Neural cell (in vitro differentiated cells): ENCODE measurements around the gene LARP1. TPM values are rescaled to one million over a fixed set of nuclear protein-coding genes. Genes with fewer than 3 reads are reported as not detected.
"Not testable (repeated sequence)": the region's sequence is repeated elsewhere in the genome, so short reads cannot be mapped to it uniquely, and the experiment has no call there.

Source experiments
- H2AFZ ChIP-seq: fragments of 200-600, 300-800 bp; sonication (generic), shearing (Covaris generic); 2 replicates; pipeline ENCODE4 v1.6.0; 2014; ENCODE audit warnings: low read depth, mild to moderate bottlenecking, antibody characterized with exemption, low read length, moderate library complexity
- H3F3A ChIP-seq: fragments of 200-600 bp; shearing (Covaris generic); 2 replicates; pipeline ENCODE4 v1.6.1; 2016; ENCODE audit warnings: mild to moderate bottlenecking, moderate library complexity, mixed read lengths, antibody characterized with exemption, low read length; ENCODE audit not compliant: insufficient read depth, poor library complexity, severe bottlenecking
- H3K27ac ChIP-seq: fragments of 200-600, 300-800 bp; sonication (generic), shearing (Covaris generic); 2 replicates; pipeline ENCODE4 v1.5.1; 2014; ENCODE audit warnings: mild to moderate bottlenecking, low read length, moderate library complexity
- H3K27me3 ChIP-seq: fragments of 300-800, 200-600 bp; sonication (generic), shearing (Covaris generic); 2 replicates; pipeline ENCODE4 v1.6.0; 2014; ENCODE audit warnings: mild to moderate bottlenecking, low read depth, low read length, moderate library complexity; ENCODE audit not compliant: insufficient read depth
- H3K36me3 ChIP-seq: fragments of 300-800, 200-600 bp; sonication (generic), shearing (Covaris generic); 2 replicates; pipeline ENCODE4 v1.5.1; 2014; ENCODE audit warnings: mild to moderate bottlenecking, antibody characterized with exemption, low read length, moderate library complexity; ENCODE audit not compliant: insufficient read depth
- H3K4me2 ChIP-seq: fragments of 300-800, 200-600 bp; sonication (generic), shearing (Covaris generic); 2 replicates; pipeline ENCODE4 v1.6.0; 2014; ENCODE audit warnings: mild to moderate bottlenecking, low read length
- H3K4me3 ChIP-seq: fragments of 300-800, 200-600 bp; sonication (generic), shearing (Covaris generic); 2 replicates; pipeline ENCODE4 v1.5.1; 2014; ENCODE audit warnings: mild to moderate bottlenecking, low read length, moderate library complexity
- H3K79me2 ChIP-seq: fragments of 200-600 bp; shearing (Covaris generic); replicated peaks from 2 replicates; pipeline ENCODE4 v1.6.0; 2014; ENCODE audit warnings: mild to moderate bottlenecking, low read length, moderate library complexity; ENCODE audit not compliant: insufficient read depth
- H3K9ac ChIP-seq: fragments of 300-800, 200-600 bp; sonication (generic), shearing (Covaris generic); 2 replicates; pipeline ENCODE4 v1.6.1; 2016; ENCODE audit warnings: mild to moderate bottlenecking, low read length, mixed read lengths
- H3K9me2 ChIP-seq: fragments of 200-600 bp; shearing (Covaris generic); 2 replicates; pipeline ENCODE4 v1.6.1; 2016; ENCODE audit warnings: mild to moderate bottlenecking, low read length, mixed read lengths; ENCODE audit not compliant: insufficient read depth
- H3K9me3 ChIP-seq: fragments of 200-600, 300-800 bp; sonication (generic), shearing (Covaris generic); 2 replicates; pipeline ENCODE4 v1.6.1; 2016; ENCODE audit warnings: mild to moderate bottlenecking, mixed run types, low read length, moderate library complexity, mixed read lengths
- H4K20me1 ChIP-seq: fragments of 200-600 bp; shearing (Covaris generic); 2 replicates; pipeline ENCODE4 v1.6.1; 2016; ENCODE audit warnings: mild to moderate bottlenecking, mixed run types; ENCODE audit not compliant: insufficient read depth
- CTCF ChIP-seq: fragments of 450-650 bp; IDR thresholded peaks from 2 replicates; pipeline ENCODE4 v1.5.1; 2014; ENCODE audit warnings: antibody characterized with exemption, mild to moderate bottlenecking, moderate library complexity; ENCODE audit not compliant: poor library complexity, severe bottlenecking
- EP300 ChIP-seq: fragments of 450-650 bp; conservative IDR thresholded peaks from 2 replicates; pipeline ENCODE4 v1.6.1; 2014; ENCODE audit warnings: antibody characterized with exemption, mild to moderate bottlenecking, moderate library complexity; ENCODE audit not compliant: poor library complexity, severe bottlenecking
- EZH2 ChIP-seq: fragments of 200-600, 300-800 bp; shearing (Covaris generic), sonication (generic); IDR thresholded peaks from 2 replicates; pipeline ENCODE4 v1.6.1; 2014; ENCODE audit warnings: antibody characterized with exemption, low read length, borderline replicate concordance, mild to moderate bottlenecking; ENCODE audit not compliant: insufficient read depth, poor library complexity, severe bottlenecking
- MXI1 ChIP-seq: fragments of 450-650 bp; conservative IDR thresholded peaks from 2 replicates; pipeline ENCODE4 v1.6.1; 2014; ENCODE audit warnings: antibody characterized with exemption, mild to moderate bottlenecking; ENCODE audit not compliant: poor library complexity, severe bottlenecking
- POLR2AphosphoS5 ChIP-seq: IDR thresholded peaks from 2 replicates; pipeline ENCODE4 v1.6.1; 2012
- RAD21 ChIP-seq: fragments of 450-650 bp; conservative IDR thresholded peaks from 2 replicates; pipeline ENCODE4 v1.6.1; 2014; ENCODE audit warnings: antibody characterized with exemption, mild to moderate bottlenecking, moderate library complexity
- REST ChIP-seq: IDR thresholded peaks from 2 replicates; pipeline ENCODE4 v1.6.1; 2012; ENCODE audit warnings: borderline replicate concordance
- SMC3 ChIP-seq: fragments of 450-650 bp; conservative IDR thresholded peaks from 2 replicates; pipeline ENCODE4 v1.6.1; 2014; ENCODE audit warnings: antibody characterized with exemption, mild to moderate bottlenecking, moderate library complexity; ENCODE audit not compliant: poor library complexity
- TAF1 ChIP-seq: IDR thresholded peaks from 2 replicates; pipeline ENCODE4 v1.6.1; 2012; ENCODE audit warnings: low read depth
- polyA plus RNA-seq: library from polyadenylated mRNA; depleted of rRNA; stranded (reverse); fragments of >200 nt; gene quantifications from 2 replicates; pipeline ENCODE4 v1.2.3, GENCODE V29; 2014

LARP1 gene
- polyA plus RNA-seq, 1 donor from 2014 or later, result 36.1 TPM

GRCh38 chr5:154749491-154749890, 5.7 kb upstream of the LARP1 start:
- no peak for TF ChIP-seq CTCF
- no peak for TF ChIP-seq TAF1
- TF ChIP-seq REST, result no peak
- no peak for TF ChIP-seq POLR2AphosphoS5
- no peak for TF ChIP-seq RAD21
- no peak for TF ChIP-seq EZH2
- no peak for TF ChIP-seq EP300
- no peak for TF ChIP-seq MXI1
- no peak for TF ChIP-seq SMC3
- Histone ChIP-seq H3K79me2 (no peaks in the 10 kb centered on the region), H3K4me2 (no peak overlapping the region), H3K9ac (no peak overlapping the region), H3K9me3 (no peaks in the 10 kb centered on the region), H4K20me1 (no peaks in the 10 kb centered on the region), H3K36me3 (no peaks in the 10 kb centered on the region), H3K9me2 (no peaks in the 10 kb centered on the region), H3K27ac (no peak overlapping the region), H3K4me3 (no peak overlapping the region), H3K27me3 (no peaks in the 10 kb centered on the region), H2AFZ (no peak overlapping the region), H3F3A (no peaks in the 10 kb centered on the region)

GRCh38 chr5:154750641-154751040, 4.5 kb upstream of the LARP1 start:
- not testable (repeated sequence) for H3K4me3 ChIP-seq, H3K9ac ChIP-seq, H2AFZ ChIP-seq, H3K9me3 ChIP-seq, H3F3A ChIP-seq, H3K4me2 ChIP-seq, H3K79me2 ChIP-seq, H3K9me2 ChIP-seq, H3K27ac ChIP-seq, H3K27me3 ChIP-seq, H4K20me1 ChIP-seq, H3K36me3 ChIP-seq

GRCh38 chr5:154751854-154752253, 3.3 kb upstream of the LARP1 start:
- H3K79me2 ChIP-seq, result peaks cover 13% of the 10 kb centered on the region
- H3K9me3 ChIP-seq, result no peaks in the 10 kb centered on the region
- no peaks in the 10 kb centered on the region for H3K27me3 ChIP-seq
- TF ChIP-seq EP300 (no peak), EZH2 (no peak), POLR2AphosphoS5 (no peak), SMC3 (no peak), TAF1 (no peak)
- H3K4me2 ChIP-seq, result no peak overlapping the region
- no peak overlapping the region for H3K27ac ChIP-seq
- no peak overlapping the region for H3K9ac ChIP-seq
- no peaks in the 10 kb centered on the region for H3K36me3 ChIP-seq
- no peaks in the 10 kb centered on the region for H3K9me2 ChIP-seq
- no peaks in the 10 kb centered on the region for H3F3A ChIP-seq
- no peaks in the 10 kb centered on the region for H4K20me1 ChIP-seq
- no peak overlapping the region for H3K4me3 ChIP-seq
- no peak overlapping the region for H2AFZ ChIP-seq
